NCI-H146 treated with DMSO at 0.1 percent for 48 hours (cell line): ENCODE data around the gene PTPN12.
A peak's percentile ranks its signal among the peaks of the same experiment; 100 is the strongest.

Experiments
- DNase-seq: peaks from one replicate; lab custom pipeline; 2025; ENCODE audit not compliant: unreplicated experiment; lab: John Stamatoyannopoulos, UW

Gene PTPN12

GRCh38 chr7:77657427-77658224 is 120.5 kb downstream of the PTPN12 start:
- DNase-seq = peak; percentile 30

DNA sequence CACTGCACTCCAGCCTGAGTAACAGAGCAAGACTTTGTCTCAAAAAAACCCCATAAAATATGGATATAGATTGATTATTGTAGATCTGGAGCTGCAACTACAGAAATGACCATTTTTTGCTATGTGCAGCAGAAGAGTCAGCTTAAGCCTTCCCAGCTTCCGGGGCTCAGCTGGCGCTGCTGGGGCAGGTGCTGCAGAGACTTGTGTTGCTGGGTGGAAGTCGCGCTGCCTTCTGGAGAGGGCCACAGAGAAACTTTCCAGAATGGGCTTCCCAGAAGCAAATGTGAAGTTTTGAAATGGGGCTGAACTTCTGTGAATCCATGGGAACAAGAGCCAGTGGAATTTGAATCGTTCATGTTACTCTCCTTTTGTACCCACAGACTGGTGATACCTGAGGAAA is 121.8 kb downstream of the PTPN12 start:
- DNase-seq = no peak

DNA sequence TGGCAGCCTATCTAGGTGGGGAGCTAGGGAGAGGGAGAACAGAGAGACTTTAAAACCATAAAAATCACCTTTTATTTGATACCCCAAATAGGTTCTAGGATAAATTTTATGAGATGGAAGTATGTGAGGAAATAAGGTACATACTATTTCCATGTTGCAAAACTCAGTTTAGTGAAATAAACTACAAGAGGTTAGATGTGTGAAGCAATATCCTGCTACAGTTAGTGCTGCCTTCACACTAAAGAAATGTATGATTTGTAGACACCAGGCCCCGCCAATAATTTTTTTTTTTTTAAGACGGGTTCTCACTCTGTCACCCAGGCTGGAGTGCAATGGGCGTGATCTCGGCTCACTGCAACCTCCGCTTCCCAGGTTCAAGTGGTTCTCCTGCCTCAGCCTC is 124.7 kb downstream of the PTPN12 start:
- DNase-seq = no peak

DNA sequence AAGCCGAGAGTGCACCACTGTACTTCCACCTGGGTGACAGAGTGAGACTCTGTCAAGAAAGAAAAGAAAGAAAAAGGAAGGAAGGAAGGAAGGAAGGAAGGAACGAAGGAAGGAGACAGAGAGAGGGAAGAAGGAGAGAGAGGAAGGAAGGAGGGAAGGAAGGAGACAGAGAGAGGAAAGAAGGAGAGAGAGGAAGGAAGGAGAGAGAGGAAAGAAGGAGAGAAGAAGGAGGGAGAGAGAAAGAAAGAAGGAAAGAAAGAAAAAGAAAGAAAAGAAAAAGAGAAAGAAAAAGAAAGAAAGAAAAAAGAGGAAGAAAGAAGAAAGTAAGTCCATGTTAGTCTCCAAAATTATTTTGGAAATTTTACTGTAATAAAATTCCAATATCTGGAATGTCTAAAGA is 125.8 kb downstream of the PTPN12 start:
- no peak for DNase-seq

GRCh38 chr7:77664715-77665114 is 127.6 kb downstream of the PTPN12 start:
- no peak for DNase-seq

DNA sequence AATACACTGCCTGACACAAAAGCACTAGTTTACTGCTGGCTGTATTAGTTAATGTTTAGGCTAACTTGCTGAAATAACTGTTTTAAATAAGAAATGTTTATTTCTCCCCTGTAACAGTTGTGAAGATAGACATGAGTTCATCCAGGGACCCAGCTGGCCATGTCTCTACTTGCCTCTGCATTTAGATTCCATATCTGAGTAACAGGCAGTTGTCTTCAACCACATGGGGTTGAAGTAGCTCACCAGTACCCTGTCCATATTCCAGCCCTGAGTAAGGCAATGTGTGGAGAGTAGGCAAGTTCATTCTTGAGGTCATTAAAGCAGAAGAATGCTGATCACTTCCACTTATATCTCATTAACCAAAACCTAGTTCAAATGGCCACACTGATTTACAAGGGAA is 128.1 kb downstream of the PTPN12 start:
- DNase-seq = no peak

- DNase-seq = no peak
These were observed 130.5 kb downstream of the PTPN12 start for GRCh38 chr7:77667459-77668086.

- DNase-seq = no peak
These were observed 137.8 kb downstream of the PTPN12 start for GRCh38 chr7:77674878-77675277.

GRCh38 chr7:77679608-77680007 is 142.5 kb downstream of the PTPN12 start:
- no peak for DNase-seq

DNA sequence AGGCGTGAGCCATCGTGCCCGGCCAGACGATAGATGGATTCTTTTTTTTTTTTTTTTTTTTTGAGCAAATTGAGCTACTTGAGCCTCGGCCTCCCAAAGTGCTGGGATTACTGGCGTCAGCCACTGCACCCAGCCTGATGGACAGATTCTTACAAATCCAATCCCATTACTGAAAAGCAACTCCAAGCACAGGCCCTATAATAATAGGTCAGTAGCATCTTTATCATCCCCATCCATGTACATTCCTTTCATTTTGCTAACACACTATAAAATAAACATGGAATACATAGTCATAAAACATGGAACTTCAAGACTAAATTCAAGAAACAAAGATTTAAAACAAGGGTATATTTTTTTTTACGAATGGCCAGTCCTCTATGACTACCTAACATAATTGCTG is 143.2 kb downstream of the PTPN12 start:
- DNase-seq = no peak

- DNase-seq = no peak
These were observed 146.9 kb downstream of the PTPN12 start for GRCh38 chr7:77684030-77684429.

- no peak for DNase-seq
These were observed 148.1 kb downstream of the PTPN12 start for GRCh38 chr7:77685233-77685632.

- DNase-seq = no peak
These were observed 150.1 kb downstream of the PTPN12 start for GRCh38 chr7:77687100-77687746.

GRCh38 chr7:77687747-77688144 is 150.7 kb downstream of the PTPN12 start:
- DNase-seq = no peak
